HG03558 (cell line): Measurements from ENCODE around the gene SEMA6B.
"Not testable (repeated sequence)": the region's sequence is repeated elsewhere in the genome, so short reads cannot be mapped to it uniquely, and the experiment has no call there.

Experiments
- ATAC-seq: cut with Tn5 transposase; IDR thresholded peaks from one replicate; pipeline ENCODE4 v1.9.1; 2021; ENCODE audit warnings: moderate number of reproducible peaks; ENCODE audit not compliant: unreplicated experiment; ENCODE audit errors: extremely low read depth

Gene SEMA6B

DNA sequence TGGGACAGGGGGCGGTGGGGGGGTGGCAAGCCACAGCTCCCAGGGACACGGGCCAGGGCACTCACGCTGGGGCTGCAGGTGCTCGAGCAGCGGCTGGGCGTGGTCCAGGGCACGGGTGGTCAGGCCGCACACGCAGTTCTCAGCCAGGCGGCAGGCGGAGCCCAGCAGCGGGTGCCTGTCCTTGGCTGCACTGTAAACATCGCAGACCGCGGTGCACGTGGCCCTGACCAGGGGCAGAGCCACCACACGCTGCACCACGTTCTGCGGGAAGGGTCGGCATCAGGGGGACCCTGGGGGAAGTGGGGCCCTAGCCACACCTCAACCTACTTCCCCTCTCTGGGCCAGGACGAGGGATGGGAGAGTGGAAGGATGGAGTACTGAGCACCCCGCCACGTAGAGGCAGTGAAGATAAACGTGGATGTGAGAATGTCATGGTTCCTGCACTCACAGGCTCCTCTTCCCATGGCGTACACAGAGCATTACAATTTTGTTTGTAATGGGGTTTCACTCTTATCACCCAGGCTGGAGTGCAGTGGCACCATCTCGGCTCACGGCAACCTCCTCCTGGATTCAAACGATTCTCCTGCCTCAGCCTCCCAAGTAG is 27.8 kb downstream of the SEMA6B start:
- no peak for ATAC-seq

GRCh38 chr19:4529924-4530522 is 29.5 kb downstream of the SEMA6B start:
- no peak for ATAC-seq

DNA sequence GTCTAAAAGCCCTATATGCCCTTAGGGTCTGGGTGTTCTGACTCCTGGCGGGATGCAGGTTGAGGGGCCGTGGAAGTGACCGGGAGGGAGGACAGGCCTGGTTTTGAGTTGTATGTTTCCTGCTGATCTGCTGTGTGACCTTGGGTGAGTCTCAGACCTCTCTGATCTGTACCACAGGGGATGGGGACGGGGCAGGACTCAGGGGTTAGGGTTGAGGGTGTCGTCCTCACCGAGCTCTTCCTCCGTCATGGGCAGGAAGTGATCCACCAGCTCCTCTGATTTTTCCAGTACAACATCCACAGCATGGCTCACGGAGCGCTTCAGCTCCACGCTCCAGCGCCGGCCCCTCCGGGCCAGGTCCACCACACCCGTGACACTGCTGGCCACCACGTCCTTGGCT is 30.6 kb downstream of the SEMA6B start:
- no peak for ATAC-seq

- ATAC-seq, result not testable (repeated sequence)
Observed at GRCh38 chr19:4527377-4527776, 32.1 kb downstream of the SEMA6B start.

DNA sequence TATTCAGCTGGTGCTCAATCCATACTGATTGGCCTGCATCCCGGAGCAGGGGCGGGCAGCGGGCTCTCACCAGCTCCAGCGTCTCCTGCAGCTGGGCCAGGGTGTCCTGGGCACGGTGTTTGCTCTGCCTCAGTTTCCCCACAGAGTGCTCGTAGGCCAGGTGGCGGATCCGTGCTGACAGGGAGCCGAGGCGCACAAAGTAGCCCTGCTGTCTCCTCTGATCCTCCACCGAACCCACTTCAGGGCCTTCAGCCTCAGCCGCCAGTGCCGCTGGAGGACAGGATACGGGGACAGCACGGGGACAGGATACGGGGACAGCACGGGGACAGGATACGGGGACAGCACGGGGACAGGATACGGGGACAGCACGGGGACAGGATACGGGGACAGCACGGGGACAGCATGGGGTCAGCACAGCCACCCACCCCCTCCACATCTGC is 33.9 kb downstream of the SEMA6B start:
- no peak for ATAC-seq

DNA sequence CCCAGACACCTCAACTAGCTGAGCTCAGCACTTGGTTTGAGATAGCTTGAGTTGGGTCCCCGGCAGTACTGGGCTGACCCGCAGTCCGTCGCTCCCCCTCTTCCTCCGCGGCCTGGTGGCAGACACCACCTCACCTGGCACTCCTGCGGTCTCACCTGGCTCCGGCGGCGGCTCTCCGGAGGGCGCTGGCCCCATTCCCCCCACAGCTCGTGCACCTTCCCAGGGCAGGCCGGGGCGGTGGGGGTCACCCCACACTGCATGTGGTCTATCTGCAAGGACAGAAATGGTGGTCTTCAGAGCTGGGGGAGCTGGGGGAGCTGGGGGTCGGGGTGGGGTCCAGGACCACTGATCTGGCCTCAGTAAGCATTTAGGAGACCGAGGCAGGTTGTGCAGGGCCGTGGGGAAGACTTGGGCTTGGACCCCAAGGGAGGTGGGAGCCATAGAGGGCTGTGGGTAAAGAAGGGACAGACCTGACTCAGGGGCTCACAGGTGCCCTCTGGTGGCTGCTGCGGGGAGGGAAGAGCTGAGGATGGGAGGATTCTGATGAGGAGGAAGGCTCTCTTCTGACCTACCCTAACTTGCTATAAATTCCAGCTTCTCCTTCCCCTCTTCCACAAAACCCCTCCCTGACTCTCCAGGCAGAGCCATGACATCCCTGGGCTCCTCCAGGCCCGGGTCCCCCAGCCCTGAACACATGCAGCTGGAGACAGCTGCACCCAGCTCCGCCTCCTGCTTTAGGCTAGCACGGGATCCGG is 34.5 kb downstream of the SEMA6B start:
- no peak for ATAC-seq

- ATAC-seq, result no peak
Observed at GRCh38 chr19:4523306-4524110, 36.0 kb downstream of the SEMA6B start.

DNA sequence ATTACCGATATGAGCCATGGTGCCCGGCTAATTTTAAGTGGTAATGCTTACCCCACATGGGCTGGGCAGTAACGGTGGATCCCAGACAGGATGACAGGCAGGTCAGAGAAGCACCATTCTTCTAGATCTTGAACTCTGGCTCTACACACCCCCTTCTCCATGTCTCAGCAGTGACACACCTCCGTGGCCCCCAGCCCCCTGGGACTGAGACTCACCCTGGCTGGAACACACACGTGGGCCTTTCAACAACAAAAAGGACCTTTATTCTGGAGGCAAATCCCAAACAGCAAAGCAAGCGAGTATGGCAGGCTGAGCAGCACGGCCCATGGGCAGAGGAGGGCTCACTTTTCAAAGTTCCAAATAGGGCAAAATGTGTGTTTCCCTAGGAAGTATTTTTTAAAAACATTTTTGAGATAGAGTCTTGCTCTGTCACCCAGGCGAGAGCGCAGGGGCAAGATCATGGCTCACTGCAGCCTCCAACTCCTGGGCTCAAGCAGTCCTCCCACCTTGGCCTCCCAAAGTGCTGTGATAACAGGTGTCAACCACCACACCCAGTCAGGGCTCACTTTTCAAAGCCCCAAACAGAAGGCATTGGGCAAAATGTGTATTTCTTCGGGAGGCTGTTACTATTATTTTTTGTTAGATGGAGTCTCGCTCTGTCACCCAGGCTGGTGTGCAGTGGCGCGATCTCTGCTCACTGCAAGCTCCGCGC is 37.0 kb downstream of the SEMA6B start:
- ATAC-seq, result no peak

DNA sequence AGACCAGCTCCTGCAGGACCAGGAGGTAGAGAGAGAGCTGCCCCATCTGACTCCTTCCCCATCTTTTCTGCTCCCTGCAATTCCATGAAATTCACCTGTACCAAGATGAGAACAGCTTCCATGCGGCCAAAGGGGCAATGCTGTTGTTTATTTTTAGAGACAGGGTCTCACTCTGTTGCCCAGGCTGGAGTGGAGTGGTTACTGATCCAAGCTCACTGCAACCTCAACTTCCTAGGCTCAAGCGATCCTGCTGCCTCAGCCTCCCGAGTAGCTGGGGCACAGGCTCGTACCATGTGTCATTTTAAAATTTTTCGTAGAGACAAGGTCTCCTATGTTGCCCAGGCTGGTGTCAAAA is 37.6 kb downstream of the SEMA6B start:
- no peak for ATAC-seq

GRCh38 chr19:4521170-4521887 is 38.2 kb downstream of the SEMA6B start:
- no peak for ATAC-seq

- ATAC-seq, result no peak
Observed at GRCh38 chr19:4519521-4520277, 39.8 kb downstream of the SEMA6B start.

GRCh38 chr19:4519172-4519496 is 40.4 kb downstream of the SEMA6B start:
- ATAC-seq, result no peak

GRCh38 chr19:4518345-4519171 is 40.9 kb downstream of the SEMA6B start, which contains the start of gene PLIN4:
Gene PLIN4, minus strand, starts transcription at chr19:4518486. Its CDS starts 214 bp downstream, at chr19:4518272.
- no peak for ATAC-seq

- ATAC-seq, result no peak
Observed at GRCh38 chr19:4517451-4518057, 41.9 kb downstream of the SEMA6B start.

- ATAC-seq, result no peak
Observed at GRCh38 chr19:4516939-4517300, 42.6 kb downstream of the SEMA6B start.

DNA sequence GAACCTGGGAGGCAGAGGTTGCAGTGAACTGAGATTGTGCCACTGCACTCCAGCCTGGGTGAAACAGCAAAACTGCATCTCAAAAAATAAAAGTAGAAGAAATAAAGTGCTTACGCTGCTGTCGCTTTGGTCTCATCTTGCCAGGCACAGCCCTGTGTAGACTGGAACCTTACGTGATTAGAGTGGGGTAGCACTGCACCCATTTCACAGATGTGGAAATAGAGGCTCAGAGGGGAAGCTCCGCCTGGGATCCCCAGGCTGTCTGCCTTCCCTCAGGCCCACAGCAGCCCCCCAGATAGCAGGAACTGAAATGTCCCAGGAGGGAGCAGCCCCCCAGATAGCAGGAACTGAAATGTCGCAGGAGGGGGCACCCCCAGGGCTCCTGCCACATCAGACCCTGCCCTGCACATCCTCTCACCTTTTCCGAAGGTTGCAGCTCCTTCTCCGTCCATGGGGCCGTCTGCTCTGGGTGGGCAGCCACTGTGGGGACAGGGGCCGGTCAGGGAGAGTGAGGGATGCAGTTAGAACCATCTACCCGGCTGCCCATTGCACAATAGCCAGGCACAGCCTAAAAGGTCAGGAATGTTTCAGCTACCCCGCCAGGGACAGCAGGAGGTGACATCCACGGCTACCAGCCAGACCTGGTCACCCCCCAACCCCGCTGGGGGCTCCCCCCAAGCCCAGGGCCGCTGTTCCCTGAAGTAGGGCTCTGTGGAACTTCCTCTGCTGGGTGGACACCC is 43.1 kb downstream of the SEMA6B start:
- no peak for ATAC-seq

GRCh38 chr19:4515732-4516131 is 43.8 kb downstream of the SEMA6B start:
- no peak for ATAC-seq
